Measurements from ENCODE around the gene OXT.

OXT gene

GRCh38 chr20:3088031-3088430 lies 16.6 kb downstream of the OXT start:
- no peak for DNase-seq

- DNase-seq = no peak
These were observed 19.1 kb downstream of the OXT start for GRCh38 chr20:3090565-3090964.

DNA sequence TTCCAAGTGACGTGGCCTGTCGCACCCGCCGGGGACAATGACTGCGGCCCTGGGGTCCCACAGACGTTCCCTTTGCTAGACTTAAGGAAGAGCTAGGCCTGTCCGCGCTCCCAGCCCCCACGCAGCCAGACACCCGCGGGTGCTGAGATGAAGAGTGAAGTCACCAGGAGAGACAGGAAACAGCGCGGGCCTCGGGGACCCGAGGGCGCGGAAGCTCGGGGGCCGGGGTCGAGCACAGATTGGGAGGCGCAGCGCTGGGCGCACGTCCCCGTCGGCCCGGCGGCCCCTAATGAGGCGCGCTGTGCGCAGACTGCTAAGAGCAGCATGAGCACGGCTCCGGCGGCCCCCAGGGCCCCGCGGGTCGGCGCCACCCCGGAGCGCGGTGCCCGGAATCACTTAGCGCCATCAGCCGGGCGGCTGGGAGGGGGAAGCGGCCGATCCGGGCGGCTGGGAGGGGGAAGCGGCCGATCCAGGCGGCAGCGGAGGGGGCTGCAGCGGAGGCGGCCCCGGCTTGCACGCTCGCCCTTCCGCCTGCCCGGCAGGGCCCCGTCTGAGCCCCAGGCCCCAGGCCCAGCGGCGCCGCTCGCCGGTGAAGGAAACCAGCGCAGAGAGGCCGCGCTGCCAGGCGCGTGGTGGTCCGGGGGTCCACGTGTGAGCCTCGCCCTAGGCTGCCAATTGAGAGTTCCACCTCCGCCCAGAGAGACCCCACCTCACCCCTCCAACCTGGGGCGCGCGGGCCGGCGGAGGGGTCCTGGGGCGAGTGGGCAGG lies 21.4 kb downstream of the OXT start:
- no peak for DNase-seq

- no peak for DNase-seq
These were observed 22.5 kb downstream of the OXT start for GRCh38 chr20:3093861-3094361.

GRCh38 chr20:3094848-3095629 lies 23.6 kb downstream of the OXT start:
- DNase-seq = no peak

DNA sequence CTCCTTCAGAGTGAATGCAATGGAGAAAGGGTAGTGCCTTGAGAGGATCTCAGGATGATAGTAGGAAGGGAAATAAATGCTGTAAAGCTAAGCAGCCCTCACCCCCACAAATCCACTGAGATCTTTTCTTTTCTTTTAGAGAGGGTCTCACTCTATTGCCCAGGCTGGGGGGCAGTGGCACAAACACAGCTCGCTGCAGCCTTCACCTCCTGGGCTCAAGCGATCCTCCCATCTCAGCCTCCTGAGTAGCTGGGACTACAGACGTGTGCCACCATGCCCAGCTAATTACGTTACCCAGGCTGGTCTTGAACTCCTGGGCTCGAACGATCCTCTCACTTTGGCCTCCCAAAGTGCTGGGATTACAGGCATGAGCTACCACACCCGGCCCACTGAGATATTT lies 29.1 kb downstream of the OXT start:
- no peak for DNase-seq

- no peak for DNase-seq
These were observed 29.8 kb downstream of the OXT start for GRCh38 chr20:3101251-3101650.

GRCh38 chr20:3101737-3102574 lies 30.5 kb downstream of the OXT start:
- DNase-seq = no peak

DNA sequence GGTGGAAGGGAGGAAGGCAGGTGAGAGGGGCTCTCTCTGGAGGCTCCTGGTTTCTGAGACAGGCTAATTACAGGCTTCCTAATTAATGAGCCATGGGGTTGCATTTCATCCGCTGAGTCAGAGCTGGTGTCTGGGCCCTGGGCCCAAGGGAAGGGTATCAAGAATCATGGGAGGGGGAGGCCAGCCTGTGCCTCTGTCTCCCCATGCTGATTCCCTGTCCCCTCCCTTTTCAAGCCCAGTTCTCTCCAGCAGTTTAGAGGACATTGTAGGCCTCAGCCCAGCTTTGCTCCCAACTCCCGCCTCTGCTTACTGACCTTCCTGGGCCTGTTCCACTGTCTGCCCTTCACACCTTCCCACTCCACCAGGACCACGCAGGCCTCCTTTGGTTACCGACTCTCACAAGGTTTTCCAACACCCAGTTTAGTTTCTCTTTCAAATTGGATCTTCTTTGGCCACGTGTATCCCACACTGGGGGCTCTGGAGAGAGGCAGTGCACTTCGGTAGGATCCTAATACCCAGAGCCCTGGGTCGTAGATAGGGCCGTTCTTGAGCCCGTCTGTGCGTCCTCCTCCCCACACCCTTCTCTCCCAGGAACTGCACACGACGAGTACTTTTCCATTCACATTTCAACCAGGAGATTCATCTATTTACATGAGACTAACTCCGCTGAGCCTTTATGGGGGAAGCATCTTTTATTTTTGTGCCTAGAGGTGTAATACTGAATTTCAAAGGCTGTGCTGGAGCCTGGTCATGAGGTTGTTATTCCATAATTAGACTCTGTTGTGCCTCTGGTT lies 31.4 kb downstream of the OXT start:
- no peak for DNase-seq

DNA sequence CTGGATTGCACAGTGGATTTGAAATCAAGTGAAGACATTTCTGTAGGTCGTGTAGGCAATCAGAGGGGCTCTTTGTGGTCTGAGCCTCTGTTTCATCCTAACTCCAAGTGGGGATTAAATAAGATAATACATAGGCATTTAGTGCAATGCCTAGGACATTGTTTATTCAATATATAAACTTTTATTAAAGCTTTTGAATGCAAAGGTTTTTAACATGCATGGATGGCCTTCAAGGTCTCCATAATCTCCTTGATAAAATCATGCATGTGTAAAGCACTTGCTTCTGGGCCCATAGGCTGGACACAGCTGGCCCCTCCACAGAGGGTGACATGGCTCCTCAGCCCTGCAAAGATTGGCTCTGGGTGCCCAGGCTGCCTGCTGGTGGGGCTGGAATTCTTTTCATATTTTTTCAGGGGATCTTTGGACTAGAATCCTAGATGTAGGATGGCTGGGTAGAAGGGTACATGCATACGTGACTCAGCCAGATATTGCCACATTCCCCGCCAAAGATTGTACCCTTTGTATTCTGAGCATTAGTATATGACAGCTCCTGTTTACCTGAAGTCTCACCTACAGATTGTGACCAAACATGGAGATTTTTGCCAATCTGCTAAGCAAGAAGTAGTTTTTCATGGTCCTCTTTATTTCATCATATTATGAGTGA lies 32.1 kb downstream of the OXT start:
- DNase-seq = no peak

- no peak for DNase-seq
These were observed 34.1 kb downstream of the OXT start for GRCh38 chr20:3105256-3106137.

DNA sequence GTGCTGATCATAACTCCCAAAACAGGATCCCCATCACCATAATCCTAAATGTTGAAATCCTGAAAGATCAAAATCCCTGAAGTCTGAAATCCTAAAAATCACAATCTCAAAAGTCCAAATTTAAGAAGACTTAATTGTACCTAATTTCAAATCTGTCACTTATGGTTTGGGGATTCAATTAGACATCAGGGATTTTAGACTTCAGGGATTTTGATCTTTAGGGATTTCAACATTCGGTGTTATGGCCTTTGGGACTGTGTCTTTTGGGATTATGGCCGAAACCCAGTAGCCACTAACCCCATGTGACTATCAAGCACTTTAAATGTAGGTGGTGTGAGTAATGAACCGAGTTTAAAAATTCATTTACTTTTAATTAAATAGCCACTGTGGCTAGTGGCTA lies 34.8 kb downstream of the OXT start:
- DNase-seq = no peak

DNA sequence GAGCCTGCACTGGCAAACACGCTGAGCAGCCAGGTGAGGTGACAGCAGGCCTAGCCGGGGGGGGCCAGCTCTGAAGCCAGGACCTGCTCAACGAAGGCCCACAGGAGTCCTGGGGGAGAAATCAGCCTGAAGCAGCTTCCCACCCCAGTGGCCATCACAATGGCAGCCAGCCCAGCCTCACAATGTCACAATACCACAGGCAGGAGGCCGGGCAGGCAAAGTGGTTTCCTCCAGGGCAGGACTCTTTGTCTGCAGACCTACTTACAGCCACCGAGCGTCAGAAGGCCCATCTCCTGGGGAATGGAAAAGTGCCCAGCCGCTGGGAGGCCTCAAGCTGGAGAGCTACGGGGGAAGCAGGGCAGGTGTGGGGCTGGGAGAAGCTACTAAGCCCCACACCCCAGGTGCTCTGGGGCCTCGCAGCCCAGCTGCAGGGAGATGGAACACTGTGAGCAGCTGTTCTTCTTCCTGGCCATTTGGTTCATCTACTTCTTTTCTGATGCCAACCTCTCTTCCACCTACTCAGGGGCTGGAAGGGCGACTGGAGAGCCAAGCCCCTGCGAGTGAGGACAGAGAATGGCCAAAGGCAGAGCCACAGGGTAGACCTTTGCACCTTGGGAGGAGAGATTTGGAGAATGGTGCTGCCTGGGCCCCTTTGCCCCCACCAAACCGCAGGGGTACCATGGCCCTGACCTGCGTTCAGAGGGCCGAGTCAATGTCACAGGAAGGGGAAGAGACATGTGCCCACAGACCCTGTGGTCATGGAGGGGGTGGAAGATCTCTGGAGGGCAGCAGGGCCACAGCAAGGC lies 35.4 kb downstream of the OXT start:
- no peak for DNase-seq

GRCh38 chr20:3107464-3108025 lies 36.1 kb downstream of the OXT start:
- no peak for DNase-seq

- DNase-seq = no peak
These were observed 38.2 kb downstream of the OXT start for GRCh38 chr20:3109350-3110302.

DNA sequence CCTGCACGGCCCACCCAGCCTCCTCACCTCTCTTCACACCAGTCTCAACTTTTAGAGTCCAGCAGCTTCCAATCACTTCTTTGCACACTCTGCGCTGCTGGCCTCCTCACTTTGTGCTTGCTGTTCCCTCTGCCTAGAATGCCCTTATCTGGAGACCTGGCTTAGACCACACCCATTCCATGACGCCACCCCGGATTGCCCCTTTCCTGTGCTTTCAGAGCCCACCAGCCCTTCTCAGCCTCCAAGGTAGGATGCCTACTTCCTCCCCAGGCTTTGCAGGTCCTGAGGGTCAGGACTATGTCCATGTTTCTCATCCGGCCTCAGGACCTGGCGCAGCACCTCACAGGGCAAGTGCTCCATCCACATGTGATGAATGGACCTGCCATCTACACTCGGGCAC lies 40.1 kb downstream of the OXT start:
- no peak for DNase-seq

DNA sequence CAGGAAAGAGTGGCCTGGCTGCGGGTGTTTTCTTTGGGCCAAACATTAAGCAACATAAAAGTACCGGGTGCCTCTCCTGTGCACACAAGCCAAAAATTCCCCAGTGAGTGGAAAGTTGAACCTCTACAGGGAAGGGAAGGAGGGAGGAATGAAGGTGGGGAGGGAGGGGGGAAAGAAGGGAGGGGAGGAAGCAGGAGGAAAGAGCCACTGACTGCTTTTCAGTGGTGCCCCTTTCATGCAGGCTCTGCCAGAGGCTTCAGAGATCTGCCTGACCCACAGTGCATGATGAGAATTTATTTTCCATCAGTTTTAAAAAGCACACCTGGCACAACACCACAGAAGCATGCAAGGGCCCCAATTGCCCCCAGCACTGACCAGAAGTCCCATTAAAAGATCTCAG lies 40.6 kb downstream of the OXT start:
- DNase-seq = no peak
